Cerebellar cortex (tissue), 1 donor: ENCODE data around the gene SLC6A19.
"Not testable (repeated sequence)": the region's sequence is repeated elsewhere in the genome, so short reads cannot be mapped to it uniquely, and the experiment has no call there.

Experiments
- DNase-seq: peaks from one replicate; pipeline ENCODE4 v3.0.0-alpha.2; 2015; ENCODE audit warnings: low spot score

The SLC6A19 gene

GRCh38 chr5:1201327-1202025, at the start of gene SLC6A19:
SLC6A19 (plus strand) TSS chr5:1201595; CDS start chr5:1201651, 56 bp downstream.
- DNase-seq: no peak

DNA sequence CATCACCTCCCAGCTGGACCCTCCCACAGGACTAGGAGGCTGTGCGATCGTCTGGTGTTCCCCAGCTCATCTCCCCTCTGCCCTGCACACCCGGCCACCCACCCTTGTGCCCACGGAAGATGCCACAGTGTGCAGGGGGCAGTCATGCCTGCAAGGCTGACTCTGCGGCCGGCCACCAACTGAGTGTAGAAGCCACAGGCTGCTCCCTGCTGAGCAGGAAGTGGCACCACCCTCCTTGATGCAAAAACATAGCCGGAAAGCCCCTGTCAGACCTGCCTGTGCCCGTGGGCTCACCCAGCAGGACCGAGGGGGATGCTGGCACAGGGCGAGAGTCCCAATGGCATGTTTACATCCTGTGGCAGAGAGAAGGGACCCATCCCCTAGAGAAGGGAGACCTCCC, 49.2 kb upstream of the SLC6A19 start:
- DNase-seq: no peak

GRCh38 chr5:1152771-1153282, 48.6 kb upstream of the SLC6A19 start:
- no peak for DNase-seq

GRCh38 chr5:1153428-1153827, 48.0 kb upstream of the SLC6A19 start:
- DNase-seq: no peak

- no peak for DNase-seq
Measured at GRCh38 chr5:1155191-1156032, 46.0 kb upstream of the SLC6A19 start.

GRCh38 chr5:1156033-1156753, 45.2 kb upstream of the SLC6A19 start:
- no peak for DNase-seq

DNA sequence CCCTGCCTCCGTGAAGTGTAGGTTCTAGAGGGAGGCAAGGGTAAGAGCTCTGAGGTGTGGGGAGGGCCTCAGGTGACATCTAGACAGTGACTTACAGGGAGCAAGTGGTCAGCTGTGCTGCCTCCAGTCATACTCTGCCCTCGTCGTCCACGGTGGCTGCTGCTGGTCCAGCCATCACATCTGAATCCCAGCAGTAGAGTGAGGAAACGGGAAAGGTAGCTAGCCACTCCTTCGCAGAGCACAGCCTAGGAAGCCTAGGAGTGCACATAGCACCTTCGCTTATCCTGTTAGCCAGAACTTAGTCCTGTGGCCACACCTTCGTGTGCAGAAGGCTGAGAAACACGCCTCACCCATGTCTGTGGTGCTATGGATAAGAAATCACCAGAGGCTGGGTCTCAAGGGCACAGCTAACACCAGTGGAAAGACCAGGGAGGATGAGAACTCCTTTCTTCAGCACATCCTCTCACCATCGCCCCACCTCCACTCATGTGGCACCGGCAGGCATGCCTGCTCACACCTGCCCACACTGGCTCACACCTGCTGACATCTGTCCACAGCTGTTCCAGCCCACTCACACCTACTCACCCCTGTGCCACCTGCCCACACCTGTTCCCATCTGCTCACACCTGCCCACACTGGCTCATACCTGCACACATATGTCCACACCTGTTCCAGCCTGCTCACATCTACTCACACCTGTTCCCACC, 44.5 kb upstream of the SLC6A19 start:
- DNase-seq: no peak

DNA sequence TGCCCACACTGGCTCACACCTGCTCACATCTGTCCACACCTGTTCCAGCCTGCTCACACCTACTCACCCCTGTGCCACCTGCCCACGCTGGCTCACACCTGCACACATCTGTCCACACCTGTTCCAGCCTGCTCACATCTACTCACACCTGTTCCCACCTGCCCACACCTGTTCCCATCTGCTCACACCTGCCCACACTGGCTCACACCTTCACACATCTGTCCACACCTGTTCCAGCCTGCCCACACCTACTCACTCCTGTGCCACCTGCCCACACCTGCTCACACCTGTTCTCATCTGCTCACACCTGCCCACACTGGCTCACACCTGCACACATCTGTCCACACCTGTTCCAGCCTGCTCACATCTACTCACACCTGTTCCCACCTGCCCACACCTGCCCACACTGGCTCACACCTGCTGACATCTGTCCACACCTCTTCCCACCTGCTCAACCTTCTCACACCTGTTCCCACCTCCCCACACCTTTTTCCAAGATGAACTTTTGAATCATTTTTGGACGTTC, 43.9 kb upstream of the SLC6A19 start:
- not testable (repeated sequence) for DNase-seq

GRCh38 chr5:1158647-1159340, 42.6 kb upstream of the SLC6A19 start:
- no peak for DNase-seq

GRCh38 chr5:1159341-1159675, 42.1 kb upstream of the SLC6A19 start:
- no peak for DNase-seq

DNA sequence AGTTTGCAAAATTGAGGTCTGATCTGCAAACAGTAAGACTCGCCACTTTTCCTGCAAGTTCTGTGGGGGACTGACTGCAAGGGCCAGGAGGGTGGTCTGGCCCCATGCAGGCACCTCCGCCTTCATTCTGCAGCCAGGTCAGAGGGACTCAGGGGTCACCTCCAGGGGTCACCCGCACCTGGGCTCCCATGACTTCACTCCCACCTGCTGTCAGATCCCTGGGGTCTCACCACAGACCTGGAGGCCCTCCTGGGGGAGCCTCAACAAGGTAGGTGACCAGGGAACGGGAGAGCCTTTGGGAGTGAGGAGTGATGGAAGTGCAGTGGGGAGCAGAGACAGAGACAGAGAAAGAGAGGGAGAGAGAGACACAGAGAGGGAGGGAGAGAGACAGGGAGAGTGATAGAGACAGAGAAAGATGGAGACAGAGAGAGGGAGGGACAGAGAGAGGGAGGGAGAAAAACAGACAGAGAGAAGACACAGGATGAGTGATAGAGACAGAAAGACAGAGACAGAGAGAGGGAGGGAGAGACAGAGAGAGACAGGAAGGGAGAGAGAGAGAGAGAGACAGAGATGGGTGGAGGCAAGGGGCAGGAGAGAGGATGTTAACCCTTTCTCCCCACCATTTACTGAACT, 41.5 kb upstream of the SLC6A19 start:
- DNase-seq: no peak

DNA sequence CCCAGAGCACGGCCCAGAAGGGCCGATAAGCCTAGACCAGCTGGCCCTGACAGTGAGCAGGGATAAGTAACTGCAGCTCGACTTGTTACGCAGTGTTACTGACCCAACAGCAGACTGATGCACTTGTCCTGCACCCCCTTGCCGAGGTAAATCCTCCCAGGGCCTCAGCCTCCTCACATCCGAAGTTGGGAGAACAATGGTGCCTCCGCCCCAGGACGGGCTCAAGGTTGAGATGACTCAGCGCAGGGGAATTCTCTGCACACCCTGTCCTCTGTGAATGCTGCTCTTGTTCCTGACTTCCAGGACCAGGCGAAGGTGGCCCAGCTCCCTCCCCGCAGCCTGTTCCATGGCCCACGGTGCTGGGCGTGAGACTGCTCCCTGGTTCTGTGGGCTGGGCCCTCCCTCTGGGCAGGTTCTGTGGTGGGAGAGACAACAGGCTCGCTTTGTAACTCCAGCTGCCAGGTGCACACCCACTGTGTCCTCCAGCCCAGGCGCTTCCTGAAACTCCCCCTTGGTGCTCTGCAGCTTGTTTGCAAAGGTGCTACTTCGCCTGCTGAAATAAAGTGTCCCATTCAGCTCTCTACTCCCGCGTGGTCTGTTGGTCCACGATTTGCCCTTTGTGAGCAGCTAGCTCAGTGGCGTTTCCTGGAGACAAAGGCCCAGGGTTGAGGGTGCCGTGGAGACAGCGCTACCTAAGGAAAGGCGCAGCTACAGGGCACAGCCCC, 40.1 kb upstream of the SLC6A19 start:
- no peak for DNase-seq

GRCh38 chr5:1161833-1162229, 39.6 kb upstream of the SLC6A19 start:
- DNase-seq: no peak

- no peak for DNase-seq
Measured at GRCh38 chr5:1162276-1162675, 39.1 kb upstream of the SLC6A19 start.

DNA sequence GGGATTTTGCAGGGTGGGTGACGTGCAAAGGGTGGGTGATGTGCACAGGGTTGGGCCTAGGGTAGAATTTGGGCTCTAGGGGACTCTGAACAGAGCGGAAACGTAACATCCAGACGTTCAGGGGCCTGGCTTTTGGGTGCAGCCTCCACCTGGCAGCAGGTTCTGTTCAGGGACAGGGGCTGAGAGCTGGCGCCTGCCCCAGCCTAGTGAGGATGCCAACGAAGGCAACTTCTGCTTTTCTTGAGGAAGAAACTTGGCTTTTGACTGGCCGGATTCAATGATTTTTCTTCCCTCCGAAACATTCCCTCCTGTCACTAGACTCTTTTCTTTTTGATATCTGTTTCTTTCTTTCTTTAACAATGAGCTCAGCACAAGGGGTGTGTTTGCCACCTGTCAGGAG, 38.6 kb upstream of the SLC6A19 start:
- DNase-seq: no peak

DNA sequence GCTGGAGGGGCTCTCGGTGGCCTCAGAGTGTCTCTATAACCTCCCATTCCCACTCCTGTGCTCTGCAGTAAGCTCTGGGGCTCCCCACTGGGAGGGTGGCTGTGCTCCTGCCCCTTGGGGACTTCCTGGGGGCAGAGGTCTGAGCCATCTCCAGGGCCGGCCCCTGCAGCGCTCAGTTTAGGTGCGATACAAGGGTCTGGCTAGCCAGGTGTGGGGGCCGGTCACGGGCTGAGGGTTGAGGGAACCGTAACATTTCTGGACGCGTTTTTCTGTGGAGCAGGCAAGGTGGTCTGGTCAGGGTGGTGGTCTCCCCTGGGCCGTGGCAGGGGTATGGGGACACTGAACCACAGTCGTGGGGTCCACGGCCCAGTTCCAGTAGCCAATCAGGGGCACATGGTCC, 38.0 kb upstream of the SLC6A19 start:
- DNase-seq: no peak

GRCh38 chr5:1163879-1164278, 37.5 kb upstream of the SLC6A19 start:
- no peak for DNase-seq

- DNase-seq: no peak
Measured at GRCh38 chr5:1164696-1165630, 36.4 kb upstream of the SLC6A19 start.

- DNase-seq: no peak
Measured at GRCh38 chr5:1165864-1166263, 35.5 kb upstream of the SLC6A19 start.
